ENCODE measurements around the gene ATG5.
"Not testable (repeated sequence)": the region's sequence is repeated elsewhere in the genome, so short reads cannot be mapped to it uniquely, and the experiment has no call there.

The ATG5 gene

DNA sequence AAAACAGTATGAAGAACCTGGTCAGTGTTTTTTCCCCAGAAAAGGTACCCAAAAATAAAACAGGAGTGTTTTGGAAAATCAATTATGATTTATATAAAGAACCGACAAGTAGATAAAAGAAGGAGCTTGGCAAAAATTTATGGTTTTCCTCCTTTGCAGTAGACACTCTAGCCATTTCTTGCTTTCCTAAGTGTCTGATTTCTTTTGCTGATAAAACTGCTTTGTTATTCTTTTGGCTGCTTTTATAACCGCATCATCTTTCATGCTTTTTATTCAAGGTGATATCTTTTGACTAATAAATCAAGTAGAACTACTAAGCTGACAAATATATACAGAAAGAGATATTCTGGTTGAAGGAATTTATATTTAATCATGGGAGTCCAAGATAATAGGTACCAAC lies 16.6 kb downstream of the ATG5 start:
- no peak for DNase-seq

DNA sequence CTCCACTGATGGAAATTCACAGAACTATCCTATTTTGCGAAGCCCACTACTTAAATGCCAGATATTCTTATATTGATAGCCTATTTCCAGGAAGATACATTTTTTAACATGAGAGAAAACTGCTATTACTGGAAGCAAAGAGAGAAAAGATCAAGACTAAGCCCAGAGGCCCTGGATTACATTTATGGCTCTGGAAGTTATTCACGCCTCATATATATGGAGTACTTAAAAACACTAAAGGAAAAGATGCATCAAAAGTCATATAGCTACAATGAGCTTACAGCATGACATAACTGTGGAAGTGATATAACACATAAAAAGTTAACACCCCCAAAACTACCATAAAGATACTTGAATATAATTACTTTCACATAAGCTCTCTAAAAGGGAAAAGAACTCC lies 19.8 kb downstream of the ATG5 start:
- no peak for DNase-seq

DNA sequence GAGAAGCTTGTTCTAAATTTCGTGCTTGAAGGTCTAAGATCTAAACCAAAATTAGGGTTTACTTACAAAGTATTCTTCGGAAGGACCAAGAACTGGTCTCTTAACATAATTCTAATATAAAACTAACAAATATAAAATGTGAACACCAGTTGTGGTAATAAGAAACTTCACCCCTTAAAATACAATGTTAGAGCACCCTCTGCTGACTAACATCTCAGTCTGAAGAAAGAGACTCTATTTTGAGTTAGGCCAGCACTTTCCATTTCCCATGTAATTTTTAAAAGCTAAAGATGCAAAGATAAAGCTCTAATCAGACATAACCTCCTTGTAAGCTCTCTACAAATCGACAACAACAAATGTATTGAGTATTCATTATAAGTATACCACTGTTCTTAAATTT lies 24.6 kb downstream of the ATG5 start:
- DNase-seq, result no peak

DNA sequence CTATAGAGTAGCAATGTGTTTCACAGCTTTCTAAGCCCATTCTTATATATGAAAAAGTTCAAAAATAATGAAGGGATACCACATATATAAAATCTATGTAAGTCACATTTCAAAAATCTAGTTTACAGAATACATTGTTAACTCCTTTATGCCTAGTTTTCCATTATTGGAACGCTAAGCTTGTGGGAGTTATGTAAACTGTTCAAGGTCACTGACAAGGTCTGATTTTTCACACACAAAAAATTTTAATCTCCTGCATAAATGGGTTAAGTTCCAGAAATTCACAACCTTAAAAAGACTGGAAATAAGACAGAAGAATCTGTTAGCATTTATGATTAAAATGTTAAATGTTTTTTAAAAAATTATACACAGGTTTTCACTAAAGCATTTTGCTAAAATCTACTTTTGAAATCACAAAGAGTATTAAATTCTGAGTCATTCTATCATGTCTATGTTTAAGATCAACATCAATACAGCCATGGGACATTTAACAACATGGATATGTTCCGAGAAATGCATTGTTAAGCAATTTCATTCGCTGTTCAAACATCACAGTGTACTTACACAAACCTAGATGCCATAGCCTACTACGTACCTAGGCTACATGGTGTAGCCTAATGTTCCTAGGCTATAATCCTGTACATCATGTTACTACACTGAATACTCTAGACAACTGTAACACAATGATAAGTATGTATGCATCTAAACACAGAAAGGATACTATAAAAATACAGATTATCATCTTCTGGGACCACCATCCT lies 25.4 kb downstream of the ATG5 start:
- no peak for DNase-seq

DNA sequence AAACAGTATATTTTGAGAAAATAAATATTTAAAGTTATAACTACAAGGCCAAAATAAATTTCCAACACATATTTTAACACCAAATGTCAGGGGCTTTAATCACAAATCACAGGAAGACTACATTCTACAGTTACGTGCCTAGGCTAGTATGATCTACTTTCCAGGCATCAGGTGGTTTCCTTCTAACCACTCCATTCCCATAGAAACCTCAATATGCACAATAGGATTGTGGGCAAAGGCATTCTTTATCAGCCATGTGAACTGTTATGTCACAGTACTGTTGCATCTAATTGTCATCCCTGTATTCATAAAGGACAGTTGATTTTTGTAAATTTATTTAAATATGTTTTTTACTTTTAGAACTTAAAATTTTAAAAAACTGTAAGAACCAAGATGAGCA lies 32.4 kb downstream of the ATG5 start:
- no peak for DNase-seq

DNA sequence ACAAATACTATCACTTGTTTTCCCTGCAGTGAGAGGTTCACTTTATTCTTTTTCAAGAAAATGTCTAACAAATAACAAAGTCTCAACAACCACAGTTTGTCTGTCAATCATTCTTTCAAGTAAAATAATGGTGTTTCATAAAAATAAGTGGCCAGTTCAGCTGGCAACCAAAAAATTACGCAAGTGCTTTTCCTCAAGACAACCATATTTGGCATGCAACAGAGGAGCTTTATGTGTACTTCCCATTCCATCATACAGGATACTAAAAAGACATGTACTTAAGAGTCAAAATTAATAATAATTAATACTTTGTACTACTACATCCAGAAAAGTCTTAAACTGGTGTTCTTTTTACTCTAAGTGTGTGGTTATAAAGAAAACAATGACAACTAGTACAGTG lies 34.6 kb downstream of the ATG5 start:
- DNase-seq, result no peak

DNA sequence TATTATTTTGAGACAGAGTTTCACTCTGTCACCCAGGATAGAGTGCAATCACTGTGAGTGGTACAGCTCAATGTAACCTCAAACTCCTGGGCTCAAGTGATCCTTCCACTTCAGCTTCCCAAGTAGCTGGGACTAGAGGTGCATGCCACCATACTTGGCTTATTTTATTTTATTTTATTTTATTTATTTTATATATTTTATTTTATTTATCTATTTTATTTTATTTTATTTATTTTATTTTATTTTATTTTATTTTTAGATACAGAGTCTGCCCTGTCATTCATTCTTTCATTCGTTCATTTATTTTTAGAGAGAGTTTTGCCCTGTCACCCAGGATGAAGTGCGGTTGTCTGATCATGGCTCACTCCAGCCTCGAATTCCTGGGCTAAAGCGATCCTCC lies 35.5 kb downstream of the ATG5 start:
- no peak for DNase-seq

DNA sequence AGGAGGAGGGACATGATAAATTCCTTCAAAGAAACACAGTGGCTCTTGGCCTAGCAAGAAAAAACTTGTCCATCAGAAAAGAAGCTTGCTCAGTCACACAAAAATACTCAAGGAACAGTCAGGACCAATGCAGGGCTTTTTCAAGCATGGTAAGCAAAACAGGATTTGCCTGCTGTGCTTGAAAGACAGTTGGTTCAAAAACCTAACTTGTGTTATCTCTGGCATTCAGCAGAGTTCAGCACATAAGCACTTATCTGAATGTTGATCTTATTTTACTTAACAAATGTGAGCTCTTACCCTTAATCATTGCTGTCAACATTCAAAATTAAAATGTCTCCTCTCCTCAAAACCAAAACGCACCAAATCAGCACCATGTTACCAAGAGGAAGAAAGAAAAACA lies 38.3 kb downstream of the ATG5 start:
- no peak for DNase-seq

DNA sequence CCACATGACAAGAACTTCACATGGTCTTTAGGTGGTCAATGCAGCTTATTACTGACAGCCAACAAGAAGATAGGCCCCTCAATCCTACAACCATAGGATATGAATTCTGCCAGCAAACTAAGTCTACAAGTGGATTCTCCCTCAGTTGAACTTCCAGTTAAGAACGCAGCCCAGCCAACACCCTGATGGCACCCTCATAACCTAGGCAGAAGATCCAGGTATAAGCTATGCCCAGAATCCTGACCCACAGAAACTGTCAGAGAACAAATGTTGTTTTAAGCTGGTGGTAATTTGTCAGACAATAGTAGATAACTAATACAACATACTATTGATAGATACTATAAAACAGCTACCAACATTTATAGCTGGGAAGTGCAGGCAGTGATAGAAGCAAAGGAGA lies 38.8 kb downstream of the ATG5 start:
- no peak for DNase-seq

DNA sequence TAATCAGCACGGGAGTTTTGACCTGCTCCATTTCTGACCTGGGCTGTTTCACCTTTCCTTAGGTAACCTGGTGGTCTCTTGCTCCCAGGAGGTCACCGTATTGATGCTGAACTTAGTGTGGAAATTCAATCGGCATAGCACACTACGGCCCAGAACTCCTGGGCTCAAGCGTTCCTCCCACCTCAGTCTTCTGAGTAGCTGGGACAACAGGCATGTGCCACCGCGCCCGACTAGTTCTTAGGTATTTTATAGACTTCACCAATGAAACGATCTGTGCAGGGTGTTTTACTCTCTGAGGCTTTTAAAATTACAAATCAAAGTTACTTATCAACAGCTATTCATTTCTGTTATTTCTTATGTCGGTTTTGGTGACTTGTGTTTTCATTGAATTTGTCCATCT lies 42.1 kb downstream of the ATG5 start:
- no peak for DNase-seq

DNA sequence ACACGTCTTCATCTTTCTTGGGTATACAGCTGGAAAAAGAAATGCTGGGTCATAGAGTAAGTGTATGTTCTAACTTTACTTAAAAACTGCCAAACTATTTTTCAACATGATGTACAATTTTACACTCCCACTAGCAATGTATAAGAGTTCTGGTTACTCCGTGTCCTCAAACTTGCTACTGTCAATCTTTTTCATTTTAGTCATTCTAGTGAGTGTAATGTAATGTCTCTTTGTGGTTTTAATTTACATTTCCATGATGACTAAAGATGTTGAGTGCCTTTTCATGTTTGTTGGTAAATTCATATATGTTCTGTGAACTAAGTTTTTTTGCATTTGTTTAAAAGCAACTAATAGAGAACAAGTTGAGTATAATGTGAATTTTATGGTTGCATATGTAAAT lies 43.9 kb downstream of the ATG5 start:
- no peak for DNase-seq

DNA sequence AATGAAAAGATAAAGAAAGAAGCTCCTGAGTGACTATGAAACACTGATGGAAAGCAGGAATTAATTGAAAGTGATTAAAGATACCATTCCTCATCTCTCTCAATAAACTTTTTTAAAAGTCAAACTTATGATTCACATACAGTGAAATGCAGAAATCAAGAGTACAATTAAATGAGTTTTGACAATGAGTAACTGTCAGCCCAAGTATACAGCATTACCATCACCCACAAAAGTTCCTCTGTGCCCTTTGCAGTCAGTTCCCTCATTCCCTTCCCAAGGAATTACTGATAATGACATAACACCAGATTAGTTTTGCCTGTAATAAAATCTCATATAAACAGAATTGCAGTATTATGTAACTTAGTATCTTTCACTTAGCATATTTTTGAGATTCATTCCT lies 44.5 kb downstream of the ATG5 start:
- DNase-seq, result no peak

DNA sequence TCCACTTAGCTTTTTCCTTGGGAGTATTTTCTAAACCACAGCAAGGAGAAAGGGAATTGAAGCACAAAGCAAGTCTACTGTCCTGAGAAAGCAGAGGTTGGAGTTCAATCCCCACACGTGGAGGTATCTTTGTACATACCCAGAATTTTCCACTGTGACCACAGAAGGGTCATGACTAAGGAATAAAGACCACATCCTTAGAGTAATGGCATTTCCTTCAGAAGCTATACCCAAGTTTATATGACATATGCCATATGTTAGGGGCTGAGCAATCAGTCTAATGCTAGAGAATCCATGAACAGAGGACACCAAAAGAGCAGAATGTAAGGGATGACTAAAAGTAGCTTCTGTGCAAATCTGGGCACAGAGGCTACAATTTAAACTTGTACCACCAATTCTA lies 46.4 kb downstream of the ATG5 start:
- no peak for DNase-seq

DNA sequence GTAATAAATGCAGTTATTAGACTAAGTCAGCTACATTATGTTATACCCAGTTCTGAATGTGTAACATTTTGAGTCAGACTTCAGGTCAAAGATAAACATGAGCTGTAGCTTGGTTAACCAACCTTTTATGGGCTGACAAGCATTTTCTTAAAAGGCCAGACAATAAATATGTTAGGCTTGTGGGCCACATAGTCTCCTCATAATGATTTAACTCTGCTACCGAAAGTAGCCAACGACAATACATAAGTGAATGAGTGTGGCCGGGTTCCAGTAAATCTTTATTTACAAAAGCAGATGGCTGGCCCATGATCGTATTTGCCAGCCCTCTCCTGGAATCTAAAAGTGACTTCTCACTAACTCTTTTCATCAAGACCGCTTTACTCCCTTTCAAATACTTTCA lies 49.9 kb downstream of the ATG5 start:
- DNase-seq, result no peak

DNA sequence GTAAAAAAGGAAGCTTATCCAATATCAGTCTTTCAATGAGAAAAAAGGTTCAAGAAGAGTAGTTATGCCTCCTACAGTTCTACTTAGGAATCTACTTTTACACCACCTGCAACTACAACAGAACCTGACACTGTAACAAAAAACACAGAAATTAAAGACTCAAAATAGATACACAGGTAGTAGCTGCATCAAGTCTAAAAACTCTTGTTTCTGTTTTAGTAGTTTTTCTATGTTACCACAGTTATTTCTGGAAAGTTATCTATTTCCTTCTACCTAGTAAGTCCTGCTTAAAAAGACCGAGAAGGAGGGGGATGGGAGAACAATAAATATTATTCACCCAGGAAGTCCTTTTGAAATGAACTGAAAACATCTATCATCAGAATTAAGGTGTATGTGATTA lies 52.5 kb downstream of the ATG5 start:
- no peak for DNase-seq

DNA sequence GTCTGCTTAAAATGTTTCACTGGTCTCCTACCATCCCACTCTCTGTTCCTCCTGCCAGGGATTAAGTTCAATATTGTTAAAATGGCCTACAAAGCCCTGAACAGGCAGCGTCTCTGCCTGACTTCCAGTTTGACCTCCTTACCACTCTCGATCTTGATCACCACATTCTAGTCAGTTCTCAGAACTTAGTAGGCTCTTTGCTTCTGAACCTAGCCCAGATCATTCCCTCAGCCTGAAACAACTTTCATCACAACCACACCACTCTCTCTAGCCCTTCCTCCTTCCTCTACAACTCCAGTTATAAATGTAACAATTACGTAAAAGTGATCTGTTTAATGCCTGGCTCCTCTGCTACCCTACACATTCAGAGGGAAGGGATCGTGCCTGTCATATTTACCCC lies 53.3 kb downstream of the ATG5 start:
- no peak for DNase-seq

DNA sequence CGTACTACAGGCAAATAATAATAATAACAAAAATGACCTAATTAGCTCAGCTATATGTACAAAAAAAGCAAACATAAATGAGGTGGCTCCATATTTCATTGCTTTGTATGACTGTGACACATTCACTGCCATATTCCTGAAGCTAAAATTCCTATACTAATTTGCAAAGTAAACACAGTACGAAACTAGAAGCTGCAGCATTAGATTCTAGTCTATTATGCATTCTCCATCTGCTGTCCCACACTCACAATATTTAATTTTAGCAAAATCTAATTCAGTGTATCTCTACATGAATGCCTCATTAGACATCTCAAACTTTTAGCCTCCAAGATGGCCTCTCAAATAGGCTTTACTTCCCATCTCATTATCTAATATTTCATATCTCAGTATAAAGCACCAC lies 55.1 kb downstream of the ATG5 start:
- DNase-seq, result no peak

DNA sequence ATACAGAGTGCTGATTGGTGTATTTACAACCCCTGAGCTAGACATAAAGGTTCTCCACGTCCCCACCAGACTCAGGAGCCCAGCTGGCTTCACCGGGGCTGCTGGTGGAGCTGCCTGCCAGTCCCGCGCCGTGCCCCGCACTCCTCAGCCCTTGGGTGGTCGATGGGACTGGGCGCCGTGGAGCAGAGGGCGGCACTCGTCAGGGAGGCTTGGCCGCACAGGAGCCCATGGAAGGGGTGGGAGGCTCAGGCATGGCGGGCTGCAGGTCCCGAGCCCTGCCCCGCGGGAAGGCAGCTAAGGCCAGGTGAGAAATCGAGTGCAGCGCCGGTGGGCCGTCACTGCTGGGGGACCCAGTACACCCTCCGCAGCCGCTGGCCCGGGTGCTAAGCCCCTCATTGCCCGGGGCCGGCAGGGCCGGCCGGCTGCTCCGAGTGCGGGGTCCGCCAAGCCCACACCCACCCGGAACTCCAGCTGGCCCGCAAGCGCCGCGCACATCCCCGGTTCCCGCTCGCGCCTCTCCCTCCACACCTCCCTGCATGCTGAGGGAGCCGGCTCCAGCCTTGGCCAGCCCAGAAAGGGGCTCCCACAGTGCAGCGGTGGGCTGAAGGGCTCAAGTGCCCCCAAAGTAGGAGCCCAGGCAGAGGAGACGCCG lies 56.2 kb downstream of the ATG5 start:
- not testable (repeated sequence) for DNase-seq

DNA sequence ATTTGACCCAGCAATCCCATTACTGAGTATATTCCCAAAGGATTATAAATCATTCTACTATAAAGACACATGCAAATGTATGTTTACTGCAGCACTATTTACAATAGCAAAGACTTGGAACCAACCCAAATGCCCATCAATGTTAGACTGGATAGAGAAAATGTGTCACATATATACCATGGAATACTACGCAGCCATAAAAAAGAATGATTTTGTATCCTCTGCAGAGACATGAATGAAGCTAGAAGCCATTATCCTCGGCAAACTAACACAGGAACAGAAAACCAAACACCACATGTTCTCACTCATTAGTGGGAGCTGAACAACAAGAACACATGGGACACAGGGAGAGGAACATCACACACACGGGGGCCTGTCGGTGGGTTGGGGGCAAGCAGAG lies 57.1 kb downstream of the ATG5 start:
- not testable (repeated sequence) for DNase-seq

DNA sequence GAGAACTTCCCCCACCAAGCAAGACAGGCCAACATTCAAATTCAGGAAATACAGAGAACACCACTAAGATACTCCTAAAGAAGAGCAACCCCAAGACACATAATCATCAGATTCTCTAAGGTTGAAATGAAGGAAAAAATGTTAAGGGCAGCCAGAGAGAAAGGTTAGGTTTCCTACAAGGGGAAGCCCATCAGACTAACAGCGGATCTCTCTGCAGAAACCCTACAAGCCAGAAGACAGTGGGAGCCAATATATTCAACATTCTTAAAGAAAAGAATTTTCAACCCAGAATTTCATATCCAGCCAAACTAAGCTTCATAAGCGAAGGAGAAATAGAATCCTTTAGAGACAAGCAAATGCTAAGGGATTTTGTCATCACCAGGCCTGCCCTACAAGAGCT lies 61.1 kb downstream of the ATG5 start:
- not testable (repeated sequence) for DNase-seq

DNA sequence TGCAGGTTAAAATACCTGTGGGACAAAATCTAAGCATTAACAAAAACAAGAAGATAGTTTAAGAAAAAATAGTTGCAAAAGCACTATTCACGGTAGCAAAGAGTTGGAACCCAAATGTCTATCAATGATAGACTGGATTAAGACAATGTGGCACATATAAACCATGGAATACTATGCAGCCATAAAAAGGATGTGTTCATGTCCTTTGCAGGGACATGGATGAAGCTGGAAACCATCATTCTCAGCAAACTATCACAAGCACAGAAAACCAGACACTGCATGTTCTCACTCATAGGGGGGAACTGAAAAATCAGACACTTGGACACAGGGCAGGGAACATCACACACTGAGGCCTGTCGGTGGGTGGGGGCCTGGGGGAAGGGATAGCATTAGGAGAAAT lies 65.8 kb downstream of the ATG5 start:
- not testable (repeated sequence) for DNase-seq

DNA sequence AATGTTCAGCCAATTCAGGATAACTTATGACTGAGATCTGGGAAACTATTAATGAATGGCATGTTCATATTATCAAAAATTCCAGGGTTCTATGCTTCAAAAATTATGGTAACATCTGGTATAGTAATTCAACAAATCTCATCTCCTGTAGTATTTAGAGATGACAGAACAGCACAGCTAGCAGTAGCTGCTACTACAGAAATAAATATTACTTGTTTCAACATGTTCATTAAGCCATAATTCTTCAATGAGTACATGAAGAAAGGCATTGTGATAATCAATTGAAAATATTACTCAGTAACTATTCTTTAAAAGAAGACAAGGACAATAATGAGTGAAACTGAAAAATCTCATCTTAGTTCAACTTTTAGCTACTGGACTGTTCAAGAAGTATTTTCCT lies 66.8 kb downstream of the ATG5 start:
- DNase-seq, result no peak

DNA sequence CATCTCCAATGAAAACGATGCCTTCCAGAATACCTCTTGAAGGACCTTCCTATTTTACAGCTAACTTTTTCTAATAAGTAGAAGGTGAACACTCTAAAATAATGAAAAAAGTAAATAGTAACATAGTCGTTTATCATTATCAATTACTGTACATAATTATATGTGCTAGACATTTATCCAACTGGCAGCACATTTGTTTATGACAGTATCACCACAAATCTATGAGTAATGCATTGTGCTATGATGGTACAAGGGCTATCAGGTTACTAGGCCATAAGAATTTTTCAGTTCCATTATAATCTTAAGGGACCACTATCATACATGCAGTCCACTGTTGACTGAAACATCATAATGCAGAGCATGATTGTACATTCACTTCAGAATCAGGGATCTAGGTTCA lies 68.4 kb downstream of the ATG5 start:
- no peak for DNase-seq

DNA sequence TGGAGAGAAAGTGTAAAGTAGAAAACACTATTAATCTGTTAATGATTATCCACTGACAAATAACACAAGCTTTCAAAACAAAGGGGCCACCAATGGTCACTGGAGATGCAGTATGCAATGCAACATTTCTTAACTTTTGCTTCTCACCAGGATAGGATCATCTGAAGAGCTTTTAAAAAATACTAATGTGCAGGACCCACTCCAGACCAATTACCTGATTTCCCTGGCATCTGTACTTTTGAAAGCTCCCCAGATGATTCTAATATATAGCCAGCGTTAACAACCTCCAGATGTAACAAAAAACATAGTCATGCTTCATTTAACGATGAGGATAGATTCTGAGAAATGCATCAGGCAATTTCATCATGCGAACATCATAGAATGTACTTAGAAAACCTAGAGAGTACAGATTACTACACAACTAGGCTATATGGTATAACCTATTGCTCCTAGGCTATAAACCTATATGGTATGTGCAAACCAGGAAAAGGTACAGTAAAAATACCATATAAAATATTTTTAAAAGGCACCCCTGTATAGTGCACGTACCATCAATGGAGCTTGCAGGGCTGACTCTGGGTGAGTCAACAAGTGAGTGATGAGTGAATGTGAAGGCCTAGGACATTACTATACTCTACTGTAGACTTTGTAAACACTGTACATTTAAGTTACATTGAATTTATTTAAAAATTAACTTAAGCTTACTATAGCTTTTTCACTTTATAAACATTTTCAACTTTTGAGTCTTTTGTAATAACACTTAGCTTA lies 69.2 kb downstream of the ATG5 start:
- DNase-seq, result no peak
